Tongue (tissue), 2 donors: ENCODE results near the gene SLC25A25. TPM values are rescaled to one million over a fixed set of nuclear protein-coding genes. Genes with fewer than 3 reads are reported as not detected.

Source experiments
- DNase-seq: peaks from one replicate; pipeline ENCODE4 v3.0.0-alpha.2; 2015
- total RNA-seq: library from RNA; depleted of rRNA; stranded (reverse); fragments of >200 nt; gene quantifications from one replicate; pipeline ENCODE4 v1.2.3, GENCODE V29; 2014

SLC25A25 gene
- total RNA-seq, 1 donor from 2014 or later, result 39.2 TPM

DNA sequence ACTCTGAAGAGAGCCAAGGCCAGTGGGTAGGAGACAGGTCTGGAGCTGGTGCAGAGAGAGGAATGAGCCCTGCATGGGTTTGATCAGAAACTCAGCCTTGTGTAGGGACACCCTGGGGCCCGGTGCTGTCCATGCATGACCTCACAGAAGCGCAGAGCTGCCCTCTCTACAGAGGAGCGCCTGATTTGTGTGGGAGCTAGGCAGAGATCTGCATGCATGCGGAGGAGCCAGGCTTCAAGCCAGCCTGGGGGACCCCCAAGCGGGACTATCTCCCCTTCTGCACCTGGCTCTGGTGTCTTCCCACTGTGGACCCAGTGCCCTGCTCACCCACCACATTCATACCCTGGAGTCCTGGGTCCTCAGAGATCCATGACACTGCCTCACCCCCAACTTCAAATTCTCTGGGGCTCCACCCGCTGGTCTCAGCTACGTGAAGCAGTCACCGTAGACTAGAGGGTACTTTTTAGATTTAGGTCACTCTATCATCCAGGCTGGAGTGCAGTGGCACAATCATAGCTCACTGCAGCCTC, 78.6 kb downstream of the SLC25A25 start:
- no peak for DNase-seq

DNA sequence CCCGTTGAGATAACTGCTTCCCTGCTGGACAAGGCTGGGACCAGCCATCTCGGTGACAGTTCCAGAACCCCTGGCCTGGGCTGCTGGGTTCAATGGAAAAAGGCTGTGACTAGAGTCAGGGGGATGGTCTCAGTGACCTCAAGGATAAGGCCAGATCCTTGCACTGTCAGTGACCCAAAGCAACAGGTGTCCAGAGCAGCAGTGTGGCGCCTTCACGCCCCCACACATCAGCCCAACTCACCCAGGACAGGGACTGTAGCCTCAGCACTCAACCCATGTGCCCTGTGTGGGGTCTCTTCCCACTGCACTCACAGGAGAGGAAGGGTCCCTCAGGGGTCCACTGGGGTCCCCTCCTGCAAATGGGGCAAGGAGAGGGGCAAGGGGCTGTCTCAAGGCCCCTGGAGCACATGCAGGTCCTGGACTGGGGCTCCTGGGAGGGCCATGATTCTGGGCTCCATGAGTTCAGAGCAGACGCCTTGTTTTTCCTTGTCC, 80.5 kb downstream of the SLC25A25 start:
- no peak for DNase-seq

DNA sequence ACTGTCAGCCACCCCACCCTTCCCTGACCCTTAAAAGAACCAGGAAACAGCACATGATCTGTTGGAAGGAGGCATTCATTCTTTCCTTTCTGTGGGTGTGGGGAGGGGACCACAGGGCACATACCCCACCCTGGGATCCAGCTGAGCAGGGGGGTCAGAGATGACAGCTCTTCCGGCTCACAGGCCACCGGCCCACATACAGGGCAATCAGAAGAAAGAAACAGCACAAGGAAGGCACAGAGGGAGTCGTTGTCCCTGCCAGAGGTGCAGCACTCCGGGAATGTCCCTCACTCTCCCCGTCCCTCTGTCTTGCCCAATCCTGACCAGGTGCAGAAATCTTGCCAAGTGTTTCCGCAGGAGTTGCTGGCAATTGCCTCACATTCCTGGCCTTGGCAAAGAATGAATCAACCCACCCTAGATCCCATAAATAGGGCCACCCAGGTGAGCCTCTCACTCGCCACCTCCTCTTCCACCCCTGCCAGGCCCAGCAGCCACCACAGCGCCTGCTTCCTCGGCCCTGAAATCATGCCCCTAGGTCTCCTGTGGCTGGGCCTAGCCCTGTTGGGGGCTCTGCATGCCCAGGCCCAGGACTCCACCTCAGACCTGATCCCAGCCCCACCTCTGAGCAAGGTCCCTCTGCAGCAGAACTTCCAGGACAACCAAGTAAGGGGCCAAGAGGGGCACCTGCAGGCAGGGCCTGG, 81.1 kb downstream of the SLC25A25 start, which contains the start of gene LCN2:
Gene LCN2, plus strand, starts transcription at position 453 of the 701 bp plus-strand sequence. Its CDS starts 73 bp downstream, at position 526.
- DNase-seq, result no peak

DNA sequence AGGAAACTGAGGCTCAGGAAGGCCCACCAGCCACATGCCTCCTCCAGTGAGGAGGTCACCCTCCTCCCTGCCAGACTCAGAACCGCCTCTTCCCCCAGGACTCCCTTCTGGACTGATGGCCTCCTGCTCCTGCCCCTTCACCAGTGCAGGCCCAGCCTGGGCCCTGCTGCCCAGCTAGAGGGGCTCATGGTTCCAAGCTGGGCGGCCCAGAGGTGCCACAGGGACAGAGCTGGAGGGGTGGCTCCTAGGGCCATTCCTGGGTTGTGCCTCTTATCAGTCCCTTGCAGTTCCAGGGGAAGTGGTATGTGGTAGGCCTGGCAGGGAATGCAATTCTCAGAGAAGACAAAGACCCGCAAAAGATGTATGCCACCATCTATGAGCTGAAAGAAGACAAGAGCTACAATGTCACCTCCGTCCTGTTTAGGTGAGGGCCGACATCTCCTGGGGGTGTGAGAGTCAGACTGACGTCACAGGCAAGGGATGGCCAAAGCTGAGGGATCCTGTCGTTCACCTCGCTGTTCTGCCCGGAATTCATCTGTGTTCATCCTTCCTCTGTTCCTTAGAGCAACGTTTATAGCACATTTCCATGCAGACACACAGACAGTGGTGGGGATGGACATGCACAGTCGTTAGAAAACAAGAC, 82.0 kb downstream of the SLC25A25 start:
- DNase-seq, result no peak

DNA sequence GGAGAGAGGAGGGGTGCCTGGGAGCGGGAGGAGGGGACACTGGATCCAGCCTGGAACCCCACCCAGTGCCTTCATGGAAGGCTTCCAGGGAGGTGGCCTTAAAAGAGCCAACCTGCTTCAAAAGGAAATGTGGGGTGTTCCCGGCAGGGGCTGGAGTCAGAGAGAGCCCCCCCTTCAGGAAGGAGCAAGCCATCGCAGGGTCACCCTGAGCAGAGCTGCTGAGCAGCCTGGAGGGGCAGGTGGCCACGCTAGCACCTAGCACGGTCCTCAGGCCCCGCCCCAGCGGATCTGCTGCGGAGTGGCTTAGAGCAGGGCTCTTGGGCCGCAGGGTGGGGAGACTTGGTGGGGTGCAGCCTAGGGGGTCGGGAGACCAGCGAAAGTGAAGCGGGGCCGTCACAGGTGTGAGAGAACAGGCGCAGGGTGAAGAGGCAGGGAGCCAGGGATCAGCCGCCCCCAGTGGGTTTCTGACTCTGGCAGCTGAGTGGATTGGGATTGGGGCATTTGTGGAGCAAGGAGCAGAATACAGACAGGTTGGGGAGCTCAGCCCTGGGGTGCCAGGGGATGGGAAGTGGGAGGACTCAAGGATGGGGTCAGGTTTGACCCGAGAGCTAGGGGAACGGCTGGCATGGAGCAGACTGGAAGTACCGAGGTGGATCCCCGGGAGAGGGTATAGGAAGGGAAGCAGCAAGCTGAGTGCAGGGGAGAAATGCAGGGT, 82.7 kb downstream of the SLC25A25 start:
- no peak for DNase-seq

DNA sequence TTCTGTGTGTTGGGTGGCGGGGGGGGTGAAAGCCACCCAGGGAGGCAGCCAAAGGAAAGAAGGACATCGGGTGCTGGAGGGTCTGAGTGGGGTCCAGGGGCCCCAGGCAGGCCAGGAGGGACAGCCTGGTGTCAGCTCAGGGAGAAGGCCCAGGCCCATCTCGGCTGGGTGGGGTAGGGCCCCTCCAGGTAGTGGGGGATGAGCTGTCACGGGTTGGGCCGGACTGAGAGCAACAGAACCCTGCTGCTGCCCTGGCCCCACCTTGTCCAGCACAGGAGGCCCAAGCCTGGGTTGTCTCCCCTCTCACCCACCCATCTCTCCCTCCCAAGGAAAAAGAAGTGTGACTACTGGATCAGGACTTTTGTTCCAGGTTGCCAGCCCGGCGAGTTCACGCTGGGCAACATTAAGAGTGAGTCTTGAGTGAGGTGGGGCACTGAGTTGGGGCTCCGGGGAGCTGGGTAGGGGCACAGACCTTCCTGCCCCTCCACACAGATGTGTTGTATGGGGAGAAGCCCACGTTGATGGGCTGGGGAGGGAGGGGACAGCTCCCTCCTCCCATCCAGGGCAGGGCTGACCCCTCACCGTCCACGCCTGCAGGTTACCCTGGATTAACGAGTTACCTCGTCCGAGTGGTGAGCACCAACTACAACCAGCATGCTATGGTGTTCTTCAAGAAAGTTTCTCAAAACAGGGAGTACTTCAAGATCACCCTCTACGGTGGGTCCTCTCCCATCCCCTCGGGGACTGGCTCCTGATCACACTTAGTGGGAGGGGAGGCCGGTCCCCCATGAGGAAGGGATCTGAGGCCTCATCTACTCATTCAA, 83.5 kb downstream of the SLC25A25 start:
- DNase-seq, result no peak

DNA sequence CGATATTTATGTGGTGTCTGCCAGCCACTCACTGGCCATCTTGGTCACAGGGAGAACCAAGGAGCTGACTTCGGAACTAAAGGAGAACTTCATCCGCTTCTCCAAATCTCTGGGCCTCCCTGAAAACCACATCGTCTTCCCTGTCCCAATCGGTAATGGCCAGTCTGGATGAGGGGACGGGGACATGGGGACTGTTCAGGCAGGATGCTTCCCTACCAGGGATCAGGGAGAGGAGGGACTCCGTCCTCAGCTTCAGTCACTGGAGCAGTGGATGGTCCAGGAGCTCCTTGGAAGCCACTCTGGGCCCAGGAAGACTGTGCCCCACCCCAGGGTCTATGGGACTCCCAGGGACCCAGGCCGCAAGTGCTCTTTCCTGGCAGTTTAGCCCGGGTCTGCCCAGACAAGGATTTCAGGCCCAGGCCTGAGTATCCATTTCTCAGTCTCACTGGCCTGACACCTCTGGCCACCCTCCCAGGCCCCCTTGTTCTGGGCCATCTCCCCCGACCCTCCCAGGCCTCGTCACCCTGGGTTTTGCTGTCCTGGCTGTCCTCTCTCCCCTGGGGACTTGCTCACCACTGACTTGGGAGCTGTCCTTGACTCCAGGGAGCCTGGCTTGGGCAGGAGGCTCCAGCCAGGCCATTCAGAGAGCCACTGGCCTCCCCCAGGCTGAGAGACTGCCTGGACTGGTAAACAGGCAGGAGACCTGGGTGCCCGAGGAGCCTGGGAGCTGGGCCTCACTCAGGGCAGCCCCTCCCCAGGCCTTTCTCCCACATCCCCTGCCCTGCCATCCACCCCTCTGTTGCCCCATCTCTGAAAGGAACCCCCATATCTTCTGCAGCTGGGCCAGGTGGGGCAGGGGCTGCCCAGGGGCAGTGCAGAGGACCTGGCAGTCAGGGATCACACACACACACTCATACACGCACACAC, 84.4 kb downstream of the SLC25A25 start:
- no peak for DNase-seq

DNA sequence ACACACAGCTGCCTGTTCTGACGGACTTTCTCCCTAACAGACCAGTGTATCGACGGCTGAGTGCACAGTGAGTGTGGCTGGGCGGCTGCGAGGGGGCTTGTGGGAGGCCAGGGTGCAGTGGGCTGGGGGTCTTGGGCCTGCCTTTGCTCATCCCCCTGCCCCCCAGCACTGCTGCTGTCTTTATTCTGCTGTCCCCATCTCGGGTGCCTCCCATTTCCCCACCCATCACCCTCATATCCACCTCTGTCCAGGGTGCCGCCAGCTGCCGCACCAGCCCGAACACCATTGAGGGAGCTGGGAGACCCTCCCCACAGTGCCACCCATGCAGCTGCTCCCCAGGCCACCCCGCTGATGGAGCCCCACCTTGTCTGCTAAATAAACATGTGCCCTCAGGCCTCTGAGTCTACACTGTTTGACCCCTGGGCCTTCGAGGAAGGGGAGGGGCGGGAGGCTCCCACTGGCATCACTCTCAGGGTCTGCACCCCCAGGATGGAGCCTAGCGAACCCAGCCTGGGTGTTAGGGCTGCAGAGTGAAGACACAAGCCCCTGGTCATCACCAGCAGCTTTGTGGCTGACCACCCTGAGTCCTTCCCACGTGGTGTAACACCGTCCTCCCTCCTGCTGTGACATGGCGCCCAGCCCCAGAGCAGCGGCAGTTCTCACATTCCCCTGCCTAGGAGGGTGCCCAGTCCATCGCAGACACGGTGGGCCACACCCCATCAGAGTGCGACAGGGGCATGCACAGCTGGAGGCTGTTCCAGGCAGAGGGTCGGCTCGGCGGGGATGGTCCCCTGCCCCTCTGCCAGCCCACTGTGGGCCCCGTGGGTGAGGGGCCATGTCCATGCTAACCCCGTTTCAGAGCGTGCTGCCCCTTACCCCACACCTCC, 85.3 kb downstream of the SLC25A25 start:
- DNase-seq, result no peak

DNA sequence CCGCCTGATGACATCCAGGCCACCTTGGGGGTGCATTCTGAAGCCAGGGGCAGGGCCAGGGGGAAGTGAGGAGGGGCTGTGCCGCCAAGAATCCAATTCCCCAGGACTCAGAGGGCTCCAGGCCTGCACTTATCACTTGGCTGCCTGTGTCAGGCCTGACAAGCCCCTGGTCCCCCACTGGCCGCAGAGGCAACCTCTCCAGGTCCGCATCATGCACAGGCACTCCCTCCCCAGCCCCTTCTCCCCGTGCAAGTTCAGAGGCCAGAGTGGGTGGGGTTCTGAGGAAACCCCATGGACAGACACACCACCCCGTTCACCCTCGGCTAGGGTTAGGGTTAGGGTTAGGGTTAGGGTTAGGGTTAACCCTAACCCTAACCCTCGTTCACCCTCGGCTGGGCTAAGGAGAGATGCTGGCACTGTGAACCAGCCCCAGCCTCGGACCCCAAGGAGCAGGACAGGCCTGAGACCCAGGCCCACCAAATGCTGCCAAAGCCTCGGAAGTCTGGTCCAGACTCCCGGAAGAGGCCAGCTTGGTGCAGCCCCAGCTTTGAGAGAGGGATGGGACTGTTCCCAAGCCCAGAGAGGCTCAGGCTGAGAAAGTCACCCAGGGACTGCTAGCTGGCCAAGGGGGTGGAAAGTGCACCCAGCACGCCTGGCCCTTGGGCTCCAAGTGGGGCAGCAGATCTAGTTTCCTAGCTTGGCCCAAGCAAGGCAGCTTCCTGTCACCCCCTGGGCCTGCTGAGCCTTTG, 86.1 kb downstream of the SLC25A25 start:
- DNase-seq, result no peak

DNA sequence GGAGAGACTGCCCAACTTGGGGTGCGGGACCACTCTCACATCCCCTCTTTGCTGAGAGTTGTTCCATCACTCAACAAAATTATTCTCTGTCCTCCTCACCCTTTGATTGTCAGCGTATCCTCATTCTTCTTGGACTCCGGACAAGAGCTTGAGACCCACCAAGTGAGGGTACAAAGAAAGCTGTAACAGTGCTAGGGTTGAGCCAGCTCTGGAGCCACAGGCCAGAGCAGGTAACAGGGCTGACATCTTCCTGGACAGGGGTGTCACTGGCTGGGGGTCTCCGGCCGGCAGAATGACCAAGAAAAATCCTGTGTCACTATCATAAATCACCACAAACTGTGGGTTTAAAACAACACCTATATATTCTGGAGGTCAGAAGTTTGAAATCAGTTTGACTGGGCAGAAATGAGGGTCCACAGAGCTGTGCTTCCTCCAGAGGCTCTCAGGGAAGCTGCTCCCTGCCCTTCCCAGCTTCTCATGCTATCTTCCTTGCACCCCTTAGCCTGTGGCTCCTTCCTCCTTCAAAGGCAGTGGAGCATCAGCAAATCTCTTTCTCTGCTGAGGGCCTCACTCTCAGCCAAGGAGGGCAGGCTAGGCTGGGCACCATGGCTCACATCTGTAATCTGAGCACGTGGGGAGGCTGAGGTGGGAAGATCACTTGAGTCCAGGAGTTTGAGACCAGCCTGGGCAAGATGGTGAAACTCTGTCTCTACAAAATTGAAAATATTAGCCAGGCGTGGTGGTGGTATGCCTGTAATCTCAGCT, 87.9 kb downstream of the SLC25A25 start:
- no peak for DNase-seq

Other genes starting within 250 kb of the SLC25A25 start
- gene ENG, start 213.6 kb upstream of the SLC25A25 start, total RNA-seq, result 11.6 TPM
- gene AK1, start 190.6 kb upstream of the SLC25A25 start, total RNA-seq, result 416 TPM
- gene ST6GALNAC6, start 168.6 kb upstream of the SLC25A25 start, total RNA-seq, result 34.0 TPM
- 39.8 TPM for gene ST6GALNAC4, start 151.2 kb upstream of the SLC25A25 start, total RNA-seq
- not detected for gene PIP5KL1, start 137.5 kb upstream of the SLC25A25 start, total RNA-seq
- gene DPM2, start 130.4 kb upstream of the SLC25A25 start, total RNA-seq, result 11.6 TPM
- 13.6 TPM for gene EEIG1, start 87.2 kb upstream of the SLC25A25 start, total RNA-seq
- gene NAIF1, start 912 bp upstream of the SLC25A25 start, total RNA-seq, result 9.6 TPM
- gene PTGES2, start 59.5 kb downstream of the SLC25A25 start, total RNA-seq, result 55.2 TPM
- 19.7 TPM for gene LCN2, start 81.2 kb downstream of the SLC25A25 start, total RNA-seq
- 34.5 TPM for gene BBLN, start 92.0 kb downstream of the SLC25A25 start, total RNA-seq
- gene CIZ1, start 123.3 kb downstream of the SLC25A25 start, total RNA-seq, result 30.1 TPM
- gene DNM1, start 135.1 kb downstream of the SLC25A25 start, total RNA-seq, result 31.9 TPM
- 134 TPM for gene GOLGA2, start 207.8 kb downstream of the SLC25A25 start, total RNA-seq
- 14.7 TPM for gene SWI5, start 208.0 kb downstream of the SLC25A25 start, total RNA-seq